ENCODE measurements around the gene ZFP64.
A peak's percentile ranks its signal among the peaks of the same experiment; 100 is the strongest.
"Not testable (repeated sequence)": the region's sequence is repeated elsewhere in the genome, so short reads cannot be mapped to it uniquely, and the experiment has no call there.

Gene ZFP64

GRCh38 chr20:52191132-52191915, at the start of gene ZFP64:
Gene ZFP64, minus strand, starts transcription at chr20:52191779. Its CDS starts 143 bp downstream, at chr20:52191636.
- no peak for DNase-seq

GRCh38 chr20:52240802-52241201, 49.2 kb upstream of the ZFP64 start:
- DNase-seq, result no peak

GRCh38 chr20:52239102-52239501, 47.5 kb upstream of the ZFP64 start:
- no peak for DNase-seq

GRCh38 chr20:52236292-52236691, 44.7 kb upstream of the ZFP64 start:
- DNase-seq, result no peak

- no peak for DNase-seq
Observed at GRCh38 chr20:52235129-52235528, 43.5 kb upstream of the ZFP64 start.

GRCh38 chr20:52234302-52235045, 42.9 kb upstream of the ZFP64 start:
- DNase-seq, result no peak

GRCh38 chr20:52231230-52231746, 39.7 kb upstream of the ZFP64 start:
- no peak for DNase-seq

- DNase-seq, result peak; percentile 26
Observed at GRCh38 chr20:52230409-52230808, 38.8 kb upstream of the ZFP64 start.

GRCh38 chr20:52229346-52229745, 37.8 kb upstream of the ZFP64 start:
- not testable (repeated sequence) for DNase-seq

- no peak for DNase-seq
Observed at GRCh38 chr20:52226370-52226769, 34.8 kb upstream of the ZFP64 start.

GRCh38 chr20:52224920-52225319, 33.3 kb upstream of the ZFP64 start:
- DNase-seq, result no peak

GRCh38 chr20:52221362-52221761, 29.8 kb upstream of the ZFP64 start:
- DNase-seq, result not testable (repeated sequence)

- not testable (repeated sequence) for DNase-seq
Observed at GRCh38 chr20:52220891-52221290, 29.3 kb upstream of the ZFP64 start.

- no peak for DNase-seq
Observed at GRCh38 chr20:52219441-52219840, 27.9 kb upstream of the ZFP64 start.

- DNase-seq, result no peak
Observed at GRCh38 chr20:52217689-52218395, 26.3 kb upstream of the ZFP64 start.

- no peak for DNase-seq
Observed at GRCh38 chr20:52213995-52214394, 22.4 kb upstream of the ZFP64 start.

- no peak for DNase-seq
Observed at GRCh38 chr20:52212943-52213342, 21.4 kb upstream of the ZFP64 start.

- no peak for DNase-seq
Observed at GRCh38 chr20:52210037-52210990, 18.7 kb upstream of the ZFP64 start.

GRCh38 chr20:52209154-52209571, 17.6 kb upstream of the ZFP64 start:
- no peak for DNase-seq

GRCh38 chr20:52207020-52207810, 15.6 kb upstream of the ZFP64 start:
- DNase-seq, result no peak

GRCh38 chr20:52204136-52204535, 12.6 kb upstream of the ZFP64 start:
- no peak for DNase-seq

All from NCI-H1436 treated with DMSO at 0.1 percent for 48 hours (cell line).